Endothelial cell of umbilical vein (primary cell): ENCODE measurements around the gene AGRN. TPM values are rescaled to one million over a fixed set of nuclear protein-coding genes. Genes with fewer than 3 reads are reported as not detected.

ENCODE experiments used
- BruUV-seq: library from RNA; stranded (reverse); fragments of 400-500 nt; replicated peaks from 2 replicates; lab custom pipeline; 2021; lab: Mats Ljungman, UMichigan
- CTCF ChIA-PET: fragments of 300-600, 350-600 bp; sonication (Branson Sonifier 250); formaldehyde crosslinking; loops from one replicate; lab custom pipeline; 2021; ENCODE audit warnings: antibody characterized with exemption, inconsistent platforms; lab: Charles Lee
- POLR2A ChIA-PET: fragments of 300-600, 350-600 bp; sonication (Branson Sonifier 250); formaldehyde crosslinking; loops from one replicate; lab custom pipeline; 2021; ENCODE audit warnings: antibody characterized with exemption, inconsistent platforms; lab: Charles Lee
- DNase-seq: peaks from one replicate; pipeline ENCODE4 v3.0.0-alpha.2; 2011; ENCODE audit warnings: low read depth, low spot score
- FAIRE-seq: peaks from 2 replicates; lab custom pipeline; 2011; peaks lifted over from hg19 to GRCh38; lab: Jason Lieb, UNC
- H2AFZ ChIP-seq: 2 replicates; pipeline ENCODE4 v1.6.0; 2012; ENCODE audit warnings: low read depth, low read length, control low read depth, inconsistent platforms
- H3K27ac ChIP-seq: 2 replicates; pipeline ENCODE4 v1.5.1; 2011; ENCODE audit warnings: low read depth, mild to moderate bottlenecking, control low read depth, low read length, moderate library complexity; ENCODE audit not compliant: insufficient read depth
- H3K27me3 ChIP-seq, 2 experiments: 2 replicates each; pipeline versions ENCODE4 v1.6.0 to v1.6.1; 2011; ENCODE audit warnings: low read length in 2 of 2, mixed read lengths in 1 of 2; ENCODE audit not compliant: control insufficient read depth in 2 of 2, insufficient read depth in 2 of 2
- H3K36me3 ChIP-seq, 2 experiments: 2 replicates in 1 of 2; 3 replicates in 1 of 2; pipeline ENCODE4 v1.5.1; 2011; ENCODE audit warnings: low read length in 2 of 2, mild to moderate bottlenecking in 1 of 2, moderate library complexity in 1 of 2; ENCODE audit not compliant: control insufficient read depth in 2 of 2, insufficient read depth in 2 of 2; ENCODE audit errors: extremely low read depth in 1 of 2
- H3K4me1 ChIP-seq: 3 replicates; pipeline ENCODE4 v1.5.1; 2011; ENCODE audit warnings: mild to moderate bottlenecking, low read length; ENCODE audit not compliant: control insufficient read depth, insufficient read depth; ENCODE audit errors: extremely low read depth
- H3K4me2 ChIP-seq: 2 replicates; pipeline ENCODE4 v1.6.1; 2011; ENCODE audit warnings: low read length, control low read depth, mixed read lengths; ENCODE audit not compliant: insufficient read depth
- H3K4me3 ChIP-seq, 3 experiments: fragments of 200-600 bp in 1 of 3; sonication (generic), shearing (Covaris generic) in 1 of 3; replicated peaks in 1 of 3; 2 replicates each; pipeline ENCODE4 v1.5.1; 2011 to 2016; ENCODE audit warnings: control low read depth in 3 of 3, low read length in 3 of 3, mild to moderate bottlenecking in 2 of 3, inconsistent platforms in 1 of 3, low read depth in 1 of 3, moderate library complexity in 1 of 3; ENCODE audit not compliant: insufficient read depth in 1 of 3
- H3K79me2 ChIP-seq: 2 replicates; pipeline ENCODE4 v1.6.0; 2012; ENCODE audit warnings: low read length, inconsistent platforms; ENCODE audit not compliant: control insufficient read depth, insufficient read depth
- H3K9ac ChIP-seq: replicated peaks from 2 replicates; pipeline ENCODE3; 2011; ENCODE audit warnings: low read length, control low read depth; ENCODE audit not compliant: insufficient read depth; ENCODE audit errors: extremely low read depth
- H3K9me1 ChIP-seq: replicated peaks from 3 replicates; pipeline ENCODE4 v1.6.0; 2011; ENCODE audit warnings: mild to moderate bottlenecking, low read length; ENCODE audit not compliant: control insufficient read depth, insufficient read depth; ENCODE audit errors: extremely low read depth
- H3K9me3 ChIP-seq: replicated peaks from 2 replicates; pipeline ENCODE4 v1.5.1; 2012; ENCODE audit warnings: low read length, inconsistent platforms; ENCODE audit not compliant: control insufficient read depth, insufficient read depth
- H4K20me1 ChIP-seq: replicated peaks from 2 replicates; pipeline ENCODE3; 2011; ENCODE audit warnings: mild to moderate bottlenecking, low read length; ENCODE audit not compliant: control insufficient read depth, insufficient read depth; ENCODE audit errors: extremely low read depth
- EZH2 ChIP-seq: IDR thresholded peaks from 2 replicates; pipeline ENCODE4 v1.6.1; 2012; ENCODE audit warnings: borderline replicate concordance, low read depth, mild to moderate bottlenecking, moderate library complexity, low read length, inconsistent platforms; ENCODE audit not compliant: severe bottlenecking
- FOS ChIP-seq: IDR thresholded peaks from 2 replicates; pipeline ENCODE4 v1.6.1; 2011; ENCODE audit warnings: mild to moderate bottlenecking, low read length, moderate library complexity, borderline replicate concordance; ENCODE audit not compliant: insufficient read depth
- GATA2 ChIP-seq: IDR thresholded peaks from 2 replicates; pipeline ENCODE4 v1.7.0; 2011; ENCODE audit warnings: low read depth, mild to moderate bottlenecking, moderate library complexity, mixed read lengths, low read length; ENCODE audit not compliant: insufficient read length, insufficient read depth
- JUN ChIP-seq: IDR thresholded peaks from 2 replicates; pipeline ENCODE4 v1.6.1; 2011; ENCODE audit warnings: borderline replicate concordance, low read depth; ENCODE audit not compliant: insufficient read length, insufficient read depth
- MYC ChIP-seq: IDR thresholded peaks from one replicate; pipeline ENCODE4 v1.6.1; 2011; ENCODE audit warnings: mild to moderate bottlenecking, low read depth, low read length
- POLR2A ChIP-seq: IDR thresholded peaks from 2 replicates; pipeline ENCODE4 v1.6.1; 2012; ENCODE audit warnings: low read depth, mild to moderate bottlenecking, control low read depth, low read length
- POLR2AphosphoS5 ChIP-seq: IDR thresholded peaks from 2 replicates; pipeline ENCODE4 v1.6.1; 2012; ENCODE audit warnings: low read depth, mild to moderate bottlenecking, control low read depth, low read length, moderate library complexity; ENCODE audit not compliant: insufficient read depth
- dilution Hi-C: fragments of 300-500 bp; cut with MboI; formaldehyde crosslinking; loops from one replicate; pipeline ENCODE4 v1.15.0; 2019; ENCODE audit warnings: low sequenced_read_pairs; ENCODE audit not compliant: extremely low pct_ligation_motif_present
- intact Hi-C: fragments of 100-400 bp; cut with micrococcal nuclease; formaldehyde crosslinking; loops from one replicate; pipeline ENCODE4 v1.10.0; 2022
- polyA plus RNA-seq, 4 experiments: library from polyadenylated mRNA; depleted of rRNA in 3 of 4; stranded (reverse) in 3 of 4; unstranded in 1 of 4; fragments of >200 nt; gene quantifications; 2 replicates each; pipeline versions ENCODE4 v1.2.1 to v1.2.3, GENCODE V29; 2011 to 2012; ENCODE audit warnings: missing spikeins in 1 of 4
- total RNA-seq: library from RNA; stranded (reverse); gene quantifications from 2 replicates; pipeline ENCODE4 v1.2.3, GENCODE V29; 2021
- TF ChIP-seq, protein P1 (sequence below), 2 donors: IDR thresholded peaks; 1 replicate in 1 of 2; 2 replicates in 1 of 2; pipeline ENCODE4 v1.5.1; 2011; ENCODE audit warnings: low read length in 2 of 2, mild to moderate bottlenecking in 2 of 2, moderate library complexity in 2 of 2, control low read depth in 1 of 2, inconsistent platforms in 1 of 2, low read depth in 1 of 2; ENCODE audit not compliant: insufficient read depth in 1 of 2; ENCODE audit errors: extremely low read depth in 1 of 2
- TF ChIP-seq, protein P2 (sequence below): IDR thresholded peaks from 2 replicates; pipeline ENCODE4 v1.6.1; 2011; ENCODE audit not compliant: insufficient read depth, insufficient read length

The AGRN gene
- total and polyA plus RNA-seq, 2 donors (not counting 3 experiments of a cell fraction or from before 2014, with no cell fraction given) = 66.6 to 67.8 TPM

DNA sequence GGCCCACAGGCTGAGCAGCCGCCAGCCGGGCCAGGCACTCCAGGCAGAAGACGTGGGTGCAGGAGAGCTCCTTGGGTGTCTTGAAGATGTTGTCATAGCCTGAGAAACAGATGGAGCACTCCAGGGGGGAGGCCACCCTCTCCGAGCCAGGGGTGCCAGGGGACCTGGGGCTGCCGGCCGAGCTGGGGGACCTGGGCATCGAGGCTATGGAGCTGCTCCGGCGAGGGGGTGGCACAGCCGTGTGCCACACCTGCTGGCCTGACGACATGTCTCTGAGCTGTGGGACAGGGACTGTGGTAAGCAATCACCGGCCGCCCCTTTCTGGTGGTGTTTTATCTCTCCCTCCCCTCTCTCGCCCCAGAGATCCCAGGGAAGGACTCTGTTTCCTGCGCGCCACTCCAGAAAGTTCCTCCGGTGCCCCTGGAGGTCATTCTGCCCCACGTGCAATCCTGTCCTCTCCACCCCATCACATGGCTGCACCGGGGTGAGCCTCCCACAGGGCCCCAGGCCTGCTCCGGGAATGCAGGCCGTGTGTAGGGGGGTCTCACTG is 52.5 kb downstream of the AGRN start:
- DNase-seq (no peak), FAIRE-seq (no peak)
- no peaks in the 10 kb centered on the region for H4K20me1 ChIP-seq
- no peak overlapping the region for H2AFZ ChIP-seq
- no peaks in the 10 kb centered on the region for H3K9me1 ChIP-seq
- CTCF ChIA-PET = interaction anchor here (0.5 to 0.9 kb wide), 3 partner anchors 13 to 201 kb away, joined by 3 to 4 read pairs (median 3); partner anchors contain the start of gene UBE2J2
- intact Hi-C loops (no loop called here), dilution Hi-C loops (no loop called here)
- H3K9ac ChIP-seq = no peak overlapping the region
- H3K27ac ChIP-seq = no peak overlapping the region
- BruUV-seq = no TSS peak
- TF ChIP-seq, protein P1, sequence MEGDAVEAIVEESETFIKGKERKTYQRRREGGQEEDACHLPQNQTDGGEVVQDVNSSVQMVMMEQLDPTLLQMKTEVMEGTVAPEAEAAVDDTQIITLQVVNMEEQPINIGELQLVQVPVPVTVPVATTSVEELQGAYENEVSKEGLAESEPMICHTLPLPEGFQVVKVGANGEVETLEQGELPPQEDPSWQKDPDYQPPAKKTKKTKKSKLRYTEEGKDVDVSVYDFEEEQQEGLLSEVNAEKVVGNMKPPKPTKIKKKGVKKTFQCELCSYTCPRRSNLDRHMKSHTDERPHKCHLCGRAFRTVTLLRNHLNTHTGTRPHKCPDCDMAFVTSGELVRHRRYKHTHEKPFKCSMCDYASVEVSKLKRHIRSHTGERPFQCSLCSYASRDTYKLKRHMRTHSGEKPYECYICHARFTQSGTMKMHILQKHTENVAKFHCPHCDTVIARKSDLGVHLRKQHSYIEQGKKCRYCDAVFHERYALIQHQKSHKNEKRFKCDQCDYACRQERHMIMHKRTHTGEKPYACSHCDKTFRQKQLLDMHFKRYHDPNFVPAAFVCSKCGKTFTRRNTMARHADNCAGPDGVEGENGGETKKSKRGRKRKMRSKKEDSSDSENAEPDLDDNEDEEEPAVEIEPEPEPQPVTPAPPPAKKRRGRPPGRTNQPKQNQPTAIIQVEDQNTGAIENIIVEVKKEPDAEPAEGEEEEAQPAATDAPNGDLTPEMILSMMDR (IDR thresholded peaks at IDR 0.05; ENCODE audit: extremely low read depth in 1 of 2, insufficient read depth in 1 of 2, low read depth in 1 of 2, low read length in 2 of 2) = no peak
- no peak for TF ChIP-seq EZH2
- no peak for TF ChIP-seq JUN
- no peak for TF ChIP-seq FOS
- no peak for TF ChIP-seq GATA2
- TF ChIP-seq MYC = no peak
- no peak for TF ChIP-seq POLR2AphosphoS5
- TF ChIP-seq POLR2A = no peak
- TF ChIP-seq, protein P2, sequence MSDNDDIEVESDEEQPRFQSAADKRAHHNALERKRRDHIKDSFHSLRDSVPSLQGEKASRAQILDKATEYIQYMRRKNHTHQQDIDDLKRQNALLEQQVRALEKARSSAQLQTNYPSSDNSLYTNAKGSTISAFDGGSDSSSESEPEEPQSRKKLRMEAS = no peak
- H3K4me3 ChIP-seq = no peak overlapping the region
- H3K79me2 ChIP-seq = no peaks in the 10 kb centered on the region
- no peaks in the 10 kb centered on the region for H3K36me3 ChIP-seq
- POLR2A ChIA-PET = no interaction called here
- no peaks in the 10 kb centered on the region for H3K27me3 ChIP-seq
- H3K9me3 ChIP-seq = no peaks in the 10 kb centered on the region
- no peaks in the 10 kb centered on the region for H3K4me1 ChIP-seq
- H3K4me2 ChIP-seq = no peak overlapping the region
